Measurements from ENCODE around the gene CDK6.

CDK6 gene

DNA sequence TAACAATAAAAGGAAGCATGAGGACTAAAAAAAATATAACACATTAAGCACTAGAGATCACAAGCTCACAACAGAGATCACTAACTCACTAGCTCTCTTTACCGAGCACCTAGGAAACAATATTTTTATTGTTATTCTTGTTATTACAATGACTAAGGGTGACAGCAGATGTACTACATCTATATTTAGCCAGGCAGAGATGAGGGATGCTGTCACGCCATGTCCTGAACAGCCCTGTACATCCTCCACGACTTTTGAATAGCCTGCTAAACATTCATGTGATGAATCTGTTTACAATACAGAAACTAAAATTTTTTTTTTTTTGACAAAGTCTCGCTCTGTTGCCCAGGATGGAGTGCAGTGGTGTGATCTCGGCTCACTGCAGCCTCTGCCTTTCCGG is 268.9 kb downstream of the CDK6 start:
- peak; percentile 22 for DNase-seq

DNA sequence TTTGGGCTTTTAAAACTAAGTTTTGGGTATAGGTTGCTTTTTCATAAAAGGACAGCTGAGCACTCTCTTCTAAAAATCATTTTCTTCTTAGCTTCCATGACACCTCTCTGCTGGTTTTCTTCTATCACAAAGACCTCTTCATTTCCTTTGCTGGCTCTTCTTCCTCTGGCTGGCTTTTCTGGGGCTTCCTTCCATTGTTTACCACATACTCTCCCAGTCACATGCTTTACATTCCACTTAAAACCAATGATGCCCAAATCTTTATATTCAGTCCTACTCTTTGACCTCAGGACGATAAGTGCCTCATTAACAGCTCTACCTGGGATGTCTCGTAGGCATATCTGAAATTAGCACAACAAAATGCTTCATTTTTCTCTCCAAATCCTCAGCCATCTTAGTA is 273.0 kb downstream of the CDK6 start:
- DNase-seq = no peak

- no peak for DNase-seq
Observed at GRCh38 chr7:92560602-92561001, 275.8 kb downstream of the CDK6 start.

DNA sequence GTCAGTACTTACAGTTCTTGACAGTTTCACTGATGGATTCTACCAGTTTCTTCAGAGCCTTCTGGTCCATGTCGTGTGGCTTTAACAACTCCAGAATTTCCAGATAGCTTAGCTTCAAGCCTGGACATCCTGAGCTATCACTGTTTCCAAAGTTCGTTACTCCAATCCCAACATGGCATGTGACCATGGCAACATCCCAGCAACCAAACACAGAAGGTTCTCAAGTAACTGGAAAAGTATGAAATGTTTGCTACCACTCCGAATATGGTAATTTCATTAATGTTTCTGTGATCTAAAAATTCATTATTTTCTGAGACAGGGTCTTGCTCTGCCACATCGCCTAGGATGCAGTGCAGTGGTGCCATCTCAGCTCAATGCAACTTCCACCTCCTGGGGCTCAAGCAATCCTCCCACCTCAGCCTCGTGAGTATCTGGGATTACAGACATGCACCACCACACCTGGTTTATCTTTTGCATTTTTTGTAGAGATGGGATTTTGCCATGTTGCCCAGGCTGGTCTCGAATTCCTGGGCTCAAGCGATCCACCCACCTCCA is 278.5 kb downstream of the CDK6 start:
- no peak for DNase-seq

- no peak for DNase-seq
Observed at GRCh38 chr7:92557249-92557648, 279.1 kb downstream of the CDK6 start.
